ENCODE measurements around the gene CHST7.
A peak's percentile ranks its signal among the peaks of the same experiment; 100 is the strongest.

CHST7 gene

GRCh38 chrX:46573892-46574773, 568 bp downstream of the CHST7 start:
- DNase-seq (ENCODE audit: low read depth, low spot score): peak; percentile 36

- no peak for DNase-seq (ENCODE audit: low read depth, low spot score)
Measured at GRCh38 chrX:46574774-46575381, 1.3 kb downstream of the CHST7 start.

- no peak for DNase-seq (ENCODE audit: low read depth, low spot score)
Measured at GRCh38 chrX:46575586-46575985, 2.0 kb downstream of the CHST7 start.

GRCh38 chrX:46575991-46576392, 2.4 kb downstream of the CHST7 start:
- no peak for DNase-seq (ENCODE audit: low read depth, low spot score)

- no peak for DNase-seq (ENCODE audit: low read depth, low spot score)
Measured at GRCh38 chrX:46576458-46576857, 2.9 kb downstream of the CHST7 start.

GRCh38 chrX:46577221-46578005, 3.8 kb downstream of the CHST7 start:
- DNase-seq (ENCODE audit: low read depth, low spot score): no peak

- DNase-seq (ENCODE audit: low read depth, low spot score): no peak
Measured at GRCh38 chrX:46579250-46579649, 5.7 kb downstream of the CHST7 start.

GRCh38 chrX:46580613-46581012, 7.0 kb downstream of the CHST7 start:
- no peak for DNase-seq (ENCODE audit: low read depth, low spot score)

GRCh38 chrX:46582325-46582724, 8.8 kb downstream of the CHST7 start:
- no peak for DNase-seq (ENCODE audit: low read depth, low spot score)

- no peak for DNase-seq (ENCODE audit: low read depth, low spot score)
Measured at GRCh38 chrX:46582966-46583365, 9.4 kb downstream of the CHST7 start.

GRCh38 chrX:46584736-46585135, 11.2 kb downstream of the CHST7 start:
- DNase-seq (ENCODE audit: low read depth, low spot score): no peak

- DNase-seq (ENCODE audit: low read depth, low spot score): no peak
Measured at GRCh38 chrX:46587158-46587557, 13.6 kb downstream of the CHST7 start.

- DNase-seq (ENCODE audit: low read depth, low spot score): no peak
Measured at GRCh38 chrX:46587753-46588171, 14.2 kb downstream of the CHST7 start.

GRCh38 chrX:46588263-46588662, 14.7 kb downstream of the CHST7 start:
- DNase-seq (ENCODE audit: low read depth, low spot score): no peak

GRCh38 chrX:46589977-46590723, 16.6 kb downstream of the CHST7 start:
- no peak for DNase-seq (ENCODE audit: low read depth, low spot score)

GRCh38 chrX:46595084-46595483, 21.5 kb downstream of the CHST7 start:
- no peak for DNase-seq (ENCODE audit: low read depth, low spot score)

- DNase-seq (ENCODE audit: low read depth, low spot score): no peak
Measured at GRCh38 chrX:46597208-46597607, 23.6 kb downstream of the CHST7 start.

GRCh38 chrX:46597771-46598170, 24.2 kb downstream of the CHST7 start:
- no peak for DNase-seq (ENCODE audit: low read depth, low spot score)

GRCh38 chrX:46599051-46599560, 25.5 kb downstream of the CHST7 start:
- no peak for DNase-seq (ENCODE audit: low read depth, low spot score)

- DNase-seq (ENCODE audit: low read depth, low spot score): no peak
Measured at GRCh38 chrX:46601283-46601682, 27.7 kb downstream of the CHST7 start.

- no peak for DNase-seq (ENCODE audit: low read depth, low spot score)
Measured at GRCh38 chrX:46602468-46603102, 29.0 kb downstream of the CHST7 start.

All from activated CD4-positive, CD25-positive, alpha-beta regulatory T cell treated with anti-CD3 and anti-CD28 coated beads, Interleukin-2, amount 50 U/mL, for 16 hours (primary cell).